Heart left ventricle (tissue), 13 donors: Measurements from ENCODE around the gene PAX2.

Source experiments
- POLR2A ChIP-seq, 2 donors: fragments of 450-650 bp; IDR thresholded peaks; one replicate each; pipeline ENCODE4 v1.6.1; 2017; ENCODE audit warnings: antibody characterized with exemption in 2 of 2, mild to moderate bottlenecking in 2 of 2, moderate library complexity in 2 of 2
- TF ChIP-seq, protein P1 (sequence below), 12 donors: fragments of 200-600 bp; sonication (generic) in 4 of 12; IDR thresholded peaks; one replicate each; pipeline versions ENCODE4 v1.5.0 to v1.8.0; 2018 to 2022; ENCODE audit warnings: antibody characterized with exemption in 12 of 12, mild to moderate bottlenecking in 5 of 12
- donor health status: ischemic (EF 13 %, LVEDD 7.1; RV severe dilation, severe dysfunction).
- donor health status: DM: no; HTN: yes; CAD: no.
- donor health status: DM: no; HTN: no; CAD: no.
- donor health status: ischemic (EF 25% LVEDD 6.9; RV normal size, moderate dysfunction).
- donor health status: ischemic (EF 25% LVEDD 5.7; RV mildly dilated, moderate dysfunction).
- donor health status: ischemic (EF 35%, LVEDD 5.7; RV mildly dilated, moderate dysfunction).
- donor health status: nonischemic (EF 11% LVEDD 7.7; RV severe dilation, severe dysfunction).
- donor health status: DM: yes; HTN: yes; CAD: no.
- donor health status: PGD.
- donor health status: ischemic (EF 29% LVEDD 5.4; RV normal size, mild dysfunction).
- donor health status: nonischemic (EF 23%, LVEDD 6.1; RV moderate dilation, normal function).

DNA sequence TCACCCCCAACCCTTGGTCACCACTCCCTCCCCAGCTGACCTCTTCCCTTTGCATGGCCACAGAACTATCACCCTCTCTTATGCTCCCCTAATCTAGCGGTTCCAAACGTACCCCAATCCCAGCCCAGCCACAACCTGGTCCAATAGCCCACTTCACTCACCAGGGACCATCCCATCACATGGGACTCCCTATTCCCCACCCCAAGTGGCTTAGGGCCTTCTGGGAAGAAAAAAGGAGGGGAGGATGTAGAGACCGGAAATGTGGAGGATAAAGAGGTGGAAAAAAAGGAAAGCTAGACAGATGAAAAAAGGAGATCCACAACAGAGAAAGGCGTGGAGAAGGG lies 30.3 kb upstream of the PAX2 start:
- TF ChIP-seq, protein P1, sequence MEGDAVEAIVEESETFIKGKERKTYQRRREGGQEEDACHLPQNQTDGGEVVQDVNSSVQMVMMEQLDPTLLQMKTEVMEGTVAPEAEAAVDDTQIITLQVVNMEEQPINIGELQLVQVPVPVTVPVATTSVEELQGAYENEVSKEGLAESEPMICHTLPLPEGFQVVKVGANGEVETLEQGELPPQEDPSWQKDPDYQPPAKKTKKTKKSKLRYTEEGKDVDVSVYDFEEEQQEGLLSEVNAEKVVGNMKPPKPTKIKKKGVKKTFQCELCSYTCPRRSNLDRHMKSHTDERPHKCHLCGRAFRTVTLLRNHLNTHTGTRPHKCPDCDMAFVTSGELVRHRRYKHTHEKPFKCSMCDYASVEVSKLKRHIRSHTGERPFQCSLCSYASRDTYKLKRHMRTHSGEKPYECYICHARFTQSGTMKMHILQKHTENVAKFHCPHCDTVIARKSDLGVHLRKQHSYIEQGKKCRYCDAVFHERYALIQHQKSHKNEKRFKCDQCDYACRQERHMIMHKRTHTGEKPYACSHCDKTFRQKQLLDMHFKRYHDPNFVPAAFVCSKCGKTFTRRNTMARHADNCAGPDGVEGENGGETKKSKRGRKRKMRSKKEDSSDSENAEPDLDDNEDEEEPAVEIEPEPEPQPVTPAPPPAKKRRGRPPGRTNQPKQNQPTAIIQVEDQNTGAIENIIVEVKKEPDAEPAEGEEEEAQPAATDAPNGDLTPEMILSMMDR (IDR thresholded peaks at IDR 0.05), result no peak
- no peak for TF ChIP-seq POLR2A (IDR thresholded peaks at IDR 0.05)
